Stimulated activated CD4-positive, alpha-beta T cell treated with anti-CD3 and anti-CD28 coated beads, Interleukin-4, amount 100 ng/mL, for 1 hour (primary cell): ENCODE data around the gene GRB10.
"Not testable (repeated sequence)": the region's sequence is repeated elsewhere in the genome, so short reads cannot be mapped to it uniquely, and the experiment has no call there.

Experiments used
- DNase-seq: peaks from one replicate; pipeline ENCODE4 v3.0.0-alpha.2; 2020

GRB10 gene

DNA sequence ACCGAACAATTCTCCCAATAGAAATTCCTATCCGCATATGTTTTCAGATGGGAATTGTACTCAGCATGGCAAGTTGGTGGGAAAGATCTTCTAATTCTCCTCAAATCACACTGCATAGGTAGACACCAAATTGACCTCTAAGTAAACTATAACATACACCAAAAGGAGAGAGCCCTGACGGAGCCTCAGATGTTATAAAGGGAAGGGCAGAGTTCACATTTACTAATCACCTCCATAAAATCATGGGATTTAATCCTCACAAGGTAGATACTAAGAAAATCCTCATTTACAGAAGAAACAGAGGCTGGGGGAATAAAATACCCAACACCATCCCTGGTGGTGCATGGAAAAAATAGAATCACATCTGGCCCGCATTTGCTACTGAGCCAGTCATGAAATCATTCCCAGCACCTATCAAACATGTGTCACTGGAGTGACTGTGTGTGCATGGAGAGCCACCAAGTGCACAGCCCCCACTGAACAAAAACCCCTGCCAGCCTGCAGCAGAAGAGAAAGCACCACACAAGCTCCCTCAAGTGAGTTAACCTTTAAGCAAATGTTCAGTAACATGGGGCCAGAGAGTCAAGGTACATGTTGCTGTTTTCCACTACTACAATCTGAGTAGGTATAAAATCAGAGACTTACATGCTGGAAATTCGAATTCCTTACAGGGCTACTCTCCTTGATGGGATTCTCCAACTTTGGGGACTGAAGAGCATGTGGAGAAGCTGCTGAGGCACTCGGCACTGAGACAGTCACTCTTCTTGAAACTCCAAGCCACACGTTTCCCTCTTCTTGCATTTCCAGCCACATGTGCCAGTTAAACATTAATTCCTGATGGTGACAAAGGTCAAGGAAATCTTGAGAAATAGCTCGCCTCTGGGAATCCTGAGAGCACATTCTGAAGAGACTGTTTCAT lies 217.8 kb downstream of the GRB10 start, which contains the start of gene DDC:
Gene DDC (minus strand): TSS at position 766 of the 919 bp plus-strand sequence. CDS start 21,320 bp downstream, outside the sequence.
- DNase-seq: no peak

DNA sequence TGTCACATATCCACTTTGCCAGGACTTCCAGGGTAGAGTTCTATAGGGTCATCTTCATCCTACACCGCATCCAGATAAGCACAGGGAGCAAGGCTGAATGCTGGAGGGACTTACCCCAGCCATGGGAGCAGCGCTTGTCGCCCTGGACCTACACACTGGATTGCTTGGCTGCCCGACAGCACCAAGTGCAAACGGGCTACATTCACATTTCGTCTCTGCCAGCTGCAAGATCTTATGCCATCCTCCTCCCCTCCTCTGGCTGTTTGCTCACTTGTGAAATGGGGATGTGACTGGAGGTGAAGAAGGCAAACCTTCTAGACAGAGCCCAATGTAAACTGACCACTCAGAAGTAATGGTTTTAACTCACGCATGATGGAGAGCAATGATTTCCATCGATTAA lies 218.5 kb downstream of the GRB10 start:
- DNase-seq: no peak

DNA sequence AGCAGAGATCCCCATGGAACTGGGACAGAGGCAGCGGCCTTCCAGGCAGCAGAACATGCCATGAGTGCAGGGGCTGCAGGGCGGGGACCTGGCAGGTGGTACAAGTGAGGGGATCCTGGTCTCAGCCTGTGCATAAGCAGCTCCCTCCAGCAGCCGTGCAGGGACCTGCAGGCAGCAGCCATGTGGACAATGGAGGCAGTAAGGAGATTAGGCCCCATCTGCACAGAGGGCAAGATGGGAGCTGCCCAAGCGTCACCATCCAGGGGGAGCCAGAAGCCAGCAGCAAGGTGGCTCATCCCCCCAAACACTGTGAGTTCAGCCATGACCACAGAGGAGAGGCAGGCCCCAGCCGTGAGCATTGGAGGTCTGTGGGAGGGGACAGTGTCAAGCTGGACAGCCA lies 220.6 kb downstream of the GRB10 start:
- DNase-seq: no peak

DNA sequence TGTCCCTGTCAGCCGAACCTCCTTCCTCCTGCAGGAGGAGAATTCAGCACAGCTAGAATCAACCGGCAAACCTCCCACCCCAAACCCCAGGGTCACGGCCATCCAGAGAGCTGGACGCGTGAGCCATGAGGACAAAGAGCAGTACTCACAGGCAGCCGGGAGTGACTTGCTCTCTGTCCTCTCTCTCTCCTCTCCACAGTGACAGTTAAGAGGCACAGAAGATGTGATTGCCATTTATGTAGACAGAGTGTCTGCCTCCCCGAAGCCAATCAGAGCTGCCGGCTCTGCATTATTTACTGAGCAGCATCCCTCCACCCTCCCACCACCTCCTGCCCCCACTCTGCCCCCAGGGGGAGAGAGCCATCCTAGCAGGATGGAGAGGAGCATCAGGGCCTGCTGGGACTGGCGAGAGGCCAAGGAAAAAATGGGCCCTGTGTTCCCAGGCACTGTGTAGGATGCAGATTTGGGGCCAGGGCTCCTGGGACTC lies 221.8 kb downstream of the GRB10 start:
- no peak for DNase-seq

DNA sequence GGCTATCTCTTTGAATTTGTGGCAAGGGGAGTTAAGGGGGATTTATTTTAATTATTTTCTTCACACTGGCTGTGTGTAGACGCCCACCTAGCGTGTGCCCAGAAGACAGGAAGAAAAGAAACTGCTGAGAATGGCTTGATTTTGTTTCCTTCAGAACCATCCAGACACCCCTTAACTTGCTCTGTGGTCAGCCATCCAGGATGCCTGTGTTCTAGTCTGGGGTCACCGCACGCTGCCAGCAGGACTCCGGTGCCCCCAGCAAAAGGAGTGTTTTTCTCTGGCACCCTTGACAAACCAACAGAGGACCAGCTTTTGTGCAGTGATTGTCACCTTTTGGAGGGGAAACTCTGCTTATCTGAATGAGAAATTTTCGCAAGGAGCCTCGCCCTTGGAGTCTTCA lies 222.8 kb downstream of the GRB10 start:
- no peak for DNase-seq

DNA sequence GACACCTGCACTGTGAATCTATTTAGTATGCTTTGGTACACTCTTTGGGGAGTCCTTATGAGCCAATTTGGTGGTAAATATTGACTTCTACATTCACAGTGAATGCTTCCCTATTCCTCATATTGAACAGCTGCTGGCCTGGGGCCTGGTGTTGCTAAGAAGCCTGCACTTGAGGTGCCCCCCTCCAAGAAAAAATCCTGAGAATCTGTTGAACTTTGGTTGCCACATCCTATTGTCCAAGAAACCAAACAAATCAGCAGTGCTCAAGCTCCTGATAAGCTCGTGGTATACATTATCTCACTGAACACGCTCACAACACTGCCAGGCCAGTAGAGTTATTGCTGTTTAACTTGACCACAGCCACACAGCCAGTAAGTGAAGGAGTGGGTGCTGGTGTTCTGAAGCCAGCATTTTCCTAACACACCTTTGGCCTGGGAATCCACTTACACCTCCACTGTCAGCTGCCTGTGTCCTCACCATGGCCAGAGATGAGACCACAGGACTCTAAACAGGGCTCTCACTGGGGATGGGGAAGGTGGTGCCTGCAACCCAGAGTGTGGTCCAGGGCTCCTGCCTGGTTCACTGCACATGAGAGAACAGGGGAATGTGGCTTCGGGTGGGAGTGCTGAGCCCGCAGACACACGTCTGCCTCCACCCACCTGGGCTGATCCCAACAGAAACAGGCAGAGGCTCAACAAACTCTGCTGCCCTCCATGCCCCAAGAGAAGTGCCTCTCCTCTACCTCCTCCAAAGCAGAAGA lies 224.2 kb downstream of the GRB10 start:
- no peak for DNase-seq

DNA sequence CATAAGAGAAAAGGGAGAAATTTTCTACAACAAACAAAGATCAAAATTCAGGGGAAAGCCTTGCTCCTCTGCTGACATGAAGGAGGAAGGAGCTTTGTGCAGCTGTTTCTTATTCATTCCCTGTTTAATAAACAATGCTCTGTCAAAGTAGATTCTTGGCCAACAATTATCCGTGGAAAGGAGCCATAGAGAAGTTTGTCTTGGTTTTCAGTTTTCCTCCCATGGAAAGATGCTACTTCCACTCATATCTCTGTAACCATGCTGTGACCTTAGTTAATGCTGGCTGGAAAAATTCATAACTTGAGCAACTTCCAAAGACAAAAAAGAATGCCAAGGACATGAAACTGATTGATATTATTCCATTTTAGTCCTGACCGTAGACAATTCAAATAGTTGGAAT lies 225.6 kb downstream of the GRB10 start:
- DNase-seq: no peak

DNA sequence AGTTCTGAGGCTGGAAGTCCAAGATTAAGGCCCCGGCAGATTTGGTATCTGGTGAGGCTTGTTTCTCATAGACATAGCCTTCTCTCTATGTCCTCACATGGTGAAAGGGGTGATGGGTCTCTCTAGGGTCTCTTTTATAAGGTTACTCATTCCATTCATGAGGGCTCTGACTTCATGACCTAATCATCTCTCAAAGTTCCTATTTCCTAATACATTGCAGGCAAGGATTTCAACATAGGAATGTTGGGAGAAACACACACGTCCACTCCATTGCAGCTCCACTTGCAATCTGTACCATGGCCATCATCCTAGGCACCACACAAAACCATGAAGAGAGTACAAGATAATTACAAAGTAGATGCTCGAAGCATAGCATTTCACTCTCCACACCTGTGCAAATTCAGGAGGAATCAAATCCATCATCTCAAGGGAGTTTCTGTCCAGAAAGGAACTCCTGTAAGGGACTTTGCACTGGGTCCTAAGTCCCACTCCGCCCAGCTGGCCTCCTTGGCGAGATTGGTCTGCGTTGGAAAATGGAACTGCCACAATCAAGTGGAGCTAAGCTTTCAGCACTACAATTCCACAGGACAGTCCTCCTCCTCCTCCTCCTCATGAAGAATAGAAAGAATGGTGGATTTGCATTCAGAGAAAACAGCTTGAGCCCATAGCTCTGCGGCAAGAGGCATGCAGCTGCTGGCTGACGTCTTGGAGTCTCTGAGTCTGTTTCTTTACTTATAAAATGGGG lies 226.3 kb downstream of the GRB10 start:
- no peak for DNase-seq

DNA sequence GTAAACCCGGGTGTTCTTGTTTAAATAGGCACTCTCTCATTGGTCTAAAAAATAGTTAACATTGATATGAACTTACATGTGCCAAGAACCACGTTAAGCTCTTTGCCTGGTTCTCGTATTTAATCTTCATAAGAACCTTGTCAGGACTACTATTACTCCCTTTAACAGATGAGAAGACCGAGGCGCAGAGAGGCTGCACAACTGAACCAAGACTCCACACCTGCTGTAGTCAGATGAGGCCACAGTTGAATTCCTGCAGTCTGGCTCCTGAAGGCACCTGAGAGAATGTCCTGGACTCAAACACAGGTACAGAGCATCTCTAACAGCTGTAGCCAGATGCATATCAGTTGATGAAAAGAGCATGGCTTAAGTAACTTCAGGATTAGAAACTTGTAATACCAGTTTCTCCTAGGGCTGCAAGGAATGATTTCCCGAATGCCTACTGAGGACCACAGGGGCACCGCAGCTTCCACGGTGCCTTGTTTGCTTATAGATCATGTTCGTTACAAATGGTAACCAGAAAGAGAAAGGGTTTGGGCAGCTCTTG lies 227.0 kb downstream of the GRB10 start:
- no peak for DNase-seq

DNA sequence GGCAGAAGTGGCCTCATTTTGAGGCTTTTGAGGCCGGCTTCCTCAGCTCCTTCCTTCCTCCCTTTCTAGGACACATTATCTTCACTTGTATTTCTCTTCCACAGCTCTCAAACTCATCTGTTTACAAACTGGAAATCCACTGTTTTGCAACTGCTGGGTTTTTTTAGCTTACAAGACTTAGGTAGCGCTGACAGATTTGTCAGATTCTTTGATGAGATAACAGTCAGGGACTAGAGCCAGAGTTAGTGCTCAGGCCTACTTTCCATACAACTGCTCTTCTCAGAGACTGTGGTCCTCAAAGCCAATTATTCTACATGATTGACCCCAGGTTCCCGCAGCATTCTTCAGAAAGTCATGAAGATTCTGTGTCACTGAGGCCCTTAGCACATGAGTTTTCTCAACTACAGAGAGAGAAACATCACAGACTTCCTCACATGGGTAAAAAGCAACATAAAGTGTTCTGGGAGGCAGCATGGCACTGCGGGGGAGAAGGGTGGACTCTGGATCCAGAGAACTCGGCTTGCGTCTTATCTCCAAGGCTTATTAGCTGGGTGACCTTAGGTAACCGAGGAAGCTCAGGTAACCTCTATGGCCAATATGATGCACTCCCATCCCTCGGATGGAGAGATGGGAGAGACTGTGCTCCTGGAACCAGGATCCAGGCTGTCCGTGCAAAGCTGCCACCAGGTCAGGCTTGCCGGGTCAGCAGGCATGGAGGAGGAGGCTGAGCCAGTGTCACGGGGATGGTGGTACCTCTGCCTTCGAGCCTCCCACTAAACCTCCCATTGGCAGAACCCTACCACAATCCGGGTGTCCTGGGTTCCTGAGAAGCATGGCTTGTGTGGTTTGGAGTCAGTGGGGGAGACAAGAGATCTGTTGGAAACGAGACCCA lies 228.0 kb downstream of the GRB10 start:
- no peak for DNase-seq

DNA sequence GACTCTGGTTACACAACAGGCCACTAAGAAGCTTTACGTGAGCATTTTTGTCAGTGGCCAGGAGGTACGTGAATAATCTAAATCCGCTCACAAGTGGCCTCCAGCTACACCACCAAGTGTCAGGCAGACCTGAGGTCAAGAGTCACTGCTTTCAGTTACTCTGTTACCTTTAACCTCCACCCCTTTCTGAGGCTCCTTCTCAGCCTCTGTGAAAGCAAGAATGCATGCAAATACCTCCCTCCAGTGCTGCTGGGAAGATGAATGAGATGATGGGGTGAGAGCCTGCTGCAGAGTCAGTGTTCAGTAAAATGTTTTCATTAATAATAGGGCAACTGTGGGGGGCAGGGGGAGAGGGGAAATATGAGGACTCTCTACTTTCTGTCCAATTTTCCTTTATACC lies 228.7 kb downstream of the GRB10 start:
- DNase-seq: no peak

DNA sequence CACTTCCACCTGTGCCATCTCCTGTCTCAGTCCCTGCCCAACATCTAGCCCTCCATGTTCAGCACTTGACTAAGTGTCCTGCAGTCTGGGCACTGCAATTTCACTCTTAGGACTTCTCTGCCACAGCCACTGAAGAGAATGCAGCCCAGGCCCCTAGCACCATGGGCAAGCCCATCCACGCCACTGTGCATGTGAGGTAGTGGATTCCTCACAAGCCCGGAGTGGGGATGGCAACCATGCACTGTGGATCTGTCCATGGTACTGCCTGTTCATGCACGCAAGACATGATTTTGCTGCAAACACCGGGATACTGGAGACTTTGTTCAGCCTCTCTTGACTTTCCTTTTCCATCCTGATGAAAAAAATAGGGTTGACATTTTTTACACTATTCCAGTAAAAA lies 229.8 kb downstream of the GRB10 start:
- no peak for DNase-seq

DNA sequence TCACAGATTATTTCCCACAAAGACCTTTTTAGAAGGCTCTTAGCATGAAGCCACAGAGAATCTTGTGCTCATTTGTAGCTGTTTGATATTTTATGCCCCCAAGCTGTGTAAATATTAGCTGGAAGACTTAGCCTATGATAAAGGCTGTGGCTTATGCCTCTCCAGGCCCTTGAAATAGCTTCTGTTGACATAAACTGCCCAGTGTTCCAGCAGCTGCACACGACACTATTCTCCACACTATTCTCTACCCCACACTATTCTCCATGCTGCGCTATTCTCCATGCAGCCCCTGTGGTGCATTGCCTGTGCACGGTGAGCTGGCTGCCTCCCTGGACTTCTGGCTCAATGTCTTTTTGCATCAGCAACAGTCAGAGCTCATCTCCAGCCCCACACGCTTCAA lies 230.6 kb downstream of the GRB10 start:
- no peak for DNase-seq

DNA sequence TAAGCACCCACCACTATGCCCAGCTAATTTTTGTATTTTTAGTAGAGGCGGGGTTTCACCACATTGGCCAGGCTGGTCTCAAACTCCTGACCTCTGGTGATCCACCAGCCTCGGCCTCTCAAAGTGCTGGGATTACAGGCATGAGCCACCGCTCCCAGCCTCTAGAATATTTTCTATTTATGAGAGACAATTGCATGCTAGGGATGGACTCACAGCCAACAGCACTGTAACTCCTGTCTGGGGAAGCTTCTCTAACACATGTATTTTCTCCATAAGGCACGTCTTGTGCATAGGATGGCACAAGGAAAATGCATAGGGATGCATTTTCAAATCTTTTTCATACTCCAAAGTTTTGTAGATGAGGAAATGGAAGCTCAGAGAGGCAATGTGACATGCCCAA lies 237.1 kb downstream of the GRB10 start:
- DNase-seq: not testable (repeated sequence)

DNA sequence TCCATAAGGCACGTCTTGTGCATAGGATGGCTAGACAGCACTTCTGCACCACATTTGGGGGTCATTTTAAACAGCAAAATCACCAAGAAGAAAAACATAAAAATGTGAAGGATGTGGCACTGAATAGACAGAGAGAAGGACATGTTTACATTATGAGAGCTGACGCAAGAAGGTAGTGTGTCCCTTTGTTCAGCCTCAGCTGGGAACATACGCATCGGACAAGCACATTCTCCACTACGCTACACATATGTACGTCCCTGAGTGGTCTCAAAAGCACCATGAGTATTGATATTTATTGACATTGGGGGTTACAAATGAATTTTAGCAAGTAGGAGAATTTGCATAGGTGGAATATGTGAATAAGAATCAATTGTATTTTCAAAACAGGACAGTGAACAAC lies 237.7 kb downstream of the GRB10 start:
- no peak for DNase-seq

DNA sequence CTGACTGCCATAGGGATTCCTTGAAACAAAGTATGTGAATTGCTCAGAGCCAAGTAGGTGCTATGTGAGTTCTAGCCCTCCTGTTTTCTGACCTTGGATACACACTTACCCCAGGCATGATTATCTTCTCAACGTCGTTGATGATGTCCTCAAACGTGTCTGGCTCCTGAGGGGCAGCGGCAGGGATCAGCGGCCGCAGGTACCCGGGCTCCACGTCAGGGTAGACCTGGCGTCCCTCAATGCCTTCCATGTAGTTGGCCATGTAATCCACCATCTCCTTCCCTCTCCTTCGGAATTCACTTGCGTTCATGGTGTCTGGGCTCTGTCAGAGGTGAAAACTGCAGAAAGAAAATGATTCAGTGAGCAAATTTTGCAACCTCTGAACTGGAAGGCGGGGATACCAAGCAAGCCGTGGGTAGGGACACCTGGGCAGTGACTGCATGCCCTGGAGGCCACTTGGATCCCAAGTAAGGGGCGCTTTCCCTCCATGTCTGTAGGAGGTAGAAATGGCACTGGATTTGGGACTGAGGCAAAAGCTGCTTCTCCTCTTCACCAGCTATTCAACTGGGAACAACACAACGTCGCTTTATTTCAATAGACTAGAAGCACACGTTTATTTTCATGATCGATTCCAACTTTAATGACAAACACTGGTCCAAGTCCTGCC lies 238.8 kb downstream of the GRB10 start:
- DNase-seq: no peak

DNA sequence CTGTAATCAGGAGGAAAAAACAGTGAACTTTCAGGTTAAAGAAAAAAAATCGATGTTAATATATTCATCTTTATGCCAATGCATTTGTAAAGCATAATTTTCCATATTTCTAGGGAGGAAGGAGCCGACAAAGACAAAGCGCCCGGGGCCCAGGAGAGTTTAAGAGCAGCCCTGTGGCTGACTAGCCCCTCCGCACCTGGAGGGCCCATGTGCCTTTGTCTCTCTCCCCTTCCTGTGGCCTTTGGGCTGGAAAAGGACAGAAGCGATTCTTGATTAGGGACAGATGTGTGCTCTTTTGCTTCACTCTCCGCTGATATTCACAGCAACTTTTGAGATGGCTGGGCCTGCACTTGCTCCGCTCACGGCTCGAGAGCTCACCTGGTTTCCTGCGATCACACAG lies 240.6 kb downstream of the GRB10 start:
- DNase-seq: no peak

DNA sequence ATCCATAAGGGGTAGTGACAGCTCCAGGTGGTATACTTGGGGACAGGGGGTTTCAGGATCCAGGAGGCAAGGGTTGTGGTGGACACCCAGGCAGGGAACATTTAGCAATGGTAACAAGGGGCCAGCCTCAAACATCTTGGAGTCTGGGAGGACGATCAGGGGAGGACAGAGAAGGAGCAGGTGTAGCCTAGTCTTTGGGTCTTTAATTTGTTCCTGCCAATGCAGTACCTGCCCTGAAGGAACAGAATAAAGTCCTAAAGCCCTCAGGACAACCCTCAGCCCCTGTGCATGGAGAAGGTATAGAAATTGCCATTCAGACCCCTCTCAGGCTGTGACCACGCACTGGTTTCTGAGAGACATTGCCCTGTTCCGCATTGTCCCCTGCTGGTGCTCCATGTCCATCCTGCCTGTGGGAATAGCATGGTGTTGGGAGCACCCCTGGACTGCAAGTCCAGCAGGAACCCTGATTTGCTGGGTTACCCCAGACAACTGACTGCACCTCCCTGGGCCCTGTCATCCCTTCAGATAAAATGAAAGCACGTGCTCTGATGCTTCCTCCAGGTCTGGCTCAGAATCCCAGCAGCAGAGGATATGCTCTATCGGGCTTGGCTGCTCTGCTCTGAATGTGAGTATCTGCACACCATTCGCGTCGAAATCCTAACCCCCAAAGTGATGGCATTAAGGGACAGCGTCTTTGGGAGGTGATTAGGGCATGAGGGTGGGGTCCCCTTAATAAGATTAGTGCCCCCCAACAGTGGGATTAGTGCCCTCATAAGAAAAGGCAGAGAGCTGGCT lies 241.7 kb downstream of the GRB10 start:
- DNase-seq: no peak
